GM19351 (cell line): Measurements from ENCODE around the gene GDNF.
"Not testable (repeated sequence)": the region's sequence is repeated elsewhere in the genome, so short reads cannot be mapped to it uniquely, and the experiment has no call there.

Experiments
- ATAC-seq: cut with Tn5 transposase; IDR thresholded peaks from one replicate; pipeline ENCODE4 v1.9.1; 2021; ENCODE audit warnings: mild to moderate bottlenecking, moderate library complexity; ENCODE audit not compliant: unreplicated experiment

Gene GDNF

GRCh38 chr5:37823433-37824152 lies 16.2 kb downstream of the GDNF start:
- no peak for ATAC-seq

DNA sequence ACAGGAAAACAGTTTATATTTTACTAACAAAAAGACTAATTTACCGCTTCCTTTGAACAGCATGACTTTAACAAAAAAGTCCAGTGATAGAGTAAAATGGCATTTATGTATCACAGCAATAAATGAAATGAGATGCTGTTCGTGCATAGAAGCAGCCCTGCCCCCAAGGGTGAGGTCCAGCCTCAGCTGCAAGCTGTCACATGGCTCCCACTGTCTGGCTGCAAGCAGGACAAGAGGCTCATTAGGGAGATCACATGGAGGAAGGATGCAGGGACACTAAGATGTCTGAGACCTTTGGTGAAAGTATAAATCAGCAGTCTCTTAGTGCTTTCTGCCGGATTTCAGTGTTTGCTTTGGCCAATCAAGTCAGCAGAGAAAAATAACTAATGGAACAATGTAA lies 23.0 kb downstream of the GDNF start:
- ATAC-seq = no peak

DNA sequence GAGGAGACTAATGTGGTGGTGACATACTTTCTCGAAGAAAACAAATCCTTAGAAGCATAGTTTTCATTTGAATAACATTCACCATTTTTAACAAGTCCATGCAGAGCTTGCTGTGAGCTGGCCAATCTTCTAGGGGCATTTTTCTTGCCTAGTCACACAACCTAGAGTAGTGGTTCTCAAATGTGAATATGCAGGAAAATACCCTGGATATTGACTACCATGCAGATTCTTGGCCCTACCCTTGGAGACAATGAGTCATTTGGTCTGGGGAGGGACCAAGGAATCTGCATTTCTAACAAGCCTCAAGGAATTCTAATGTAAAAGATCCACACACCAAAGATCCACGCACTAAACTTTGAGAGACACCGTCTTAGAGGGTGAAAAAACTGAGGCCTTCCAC lies 23.5 kb downstream of the GDNF start:
- no peak for ATAC-seq

DNA sequence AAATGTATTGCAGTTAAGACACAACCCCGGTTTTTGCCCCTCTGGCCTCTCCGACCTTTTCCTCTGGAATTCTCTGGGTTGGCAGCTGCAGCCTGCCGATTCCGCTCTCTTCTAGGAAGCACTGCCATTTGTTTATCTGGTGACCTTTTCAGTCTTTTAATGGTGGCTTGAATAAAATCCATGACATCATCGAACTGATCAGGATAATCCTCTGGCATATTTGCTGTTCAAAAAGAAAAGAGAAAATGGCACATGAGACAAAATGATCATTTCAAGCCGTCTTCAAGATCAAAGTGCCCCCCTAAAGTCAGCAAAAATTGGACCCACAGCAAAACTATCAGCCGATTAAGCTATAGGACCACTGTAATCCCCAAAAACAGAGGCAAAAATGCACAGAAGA lies 23.9 kb downstream of the GDNF start:
- no peak for ATAC-seq

- no peak for ATAC-seq
These were observed 25.1 kb downstream of the GDNF start for GRCh38 chr5:37814699-37815098.

DNA sequence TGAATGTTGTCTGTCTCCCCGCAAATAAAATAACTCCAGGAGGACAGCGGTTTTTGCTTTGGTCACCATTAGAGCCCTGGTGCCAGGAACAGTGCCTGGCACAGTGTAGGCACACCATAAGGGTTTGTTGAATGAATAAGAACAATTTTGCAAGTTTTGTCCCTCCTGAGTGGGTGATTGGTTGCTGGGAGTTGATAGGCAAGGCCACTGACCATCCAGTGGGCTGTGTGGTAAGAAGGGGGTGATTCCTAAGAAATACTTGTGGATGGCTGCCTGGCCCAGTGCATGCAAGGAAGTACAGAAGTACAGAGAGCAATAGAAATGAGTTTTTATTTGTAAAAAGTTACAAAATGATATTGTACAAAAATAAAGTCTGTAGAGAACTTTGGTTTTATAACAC lies 27.5 kb downstream of the GDNF start:
- no peak for ATAC-seq

GRCh38 chr5:37811866-37812265 lies 28.0 kb downstream of the GDNF start:
- no peak for ATAC-seq

DNA sequence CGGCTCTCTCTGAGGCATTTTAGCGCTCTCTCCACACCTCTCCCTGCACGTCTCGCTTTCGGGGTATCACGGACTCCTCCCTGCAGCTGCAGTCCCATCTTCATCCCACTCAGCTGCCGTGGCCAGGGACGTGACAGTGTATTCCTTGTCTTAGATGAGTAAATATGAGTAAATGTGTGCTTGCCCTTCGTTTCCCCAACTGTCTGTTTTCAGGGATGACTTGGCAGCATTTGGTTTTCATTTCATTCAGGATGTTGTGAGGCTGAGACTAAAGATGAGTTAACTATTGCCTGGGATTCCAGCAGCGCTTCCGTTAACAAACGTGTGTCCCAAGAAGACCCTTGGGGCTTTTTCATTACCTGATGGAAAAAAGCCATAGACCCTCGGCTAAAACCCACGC lies 29.5 kb downstream of the GDNF start:
- ATAC-seq = no peak

GRCh38 chr5:37808945-37809344 lies 30.9 kb downstream of the GDNF start:
- ATAC-seq = no peak

GRCh38 chr5:37807621-37808301 lies 32.1 kb downstream of the GDNF start:
- no peak for ATAC-seq

GRCh38 chr5:37807015-37807414 lies 32.8 kb downstream of the GDNF start:
- ATAC-seq = no peak

GRCh38 chr5:37806476-37806875 lies 33.4 kb downstream of the GDNF start:
- no peak for ATAC-seq

- no peak for ATAC-seq
These were observed 33.8 kb downstream of the GDNF start for GRCh38 chr5:37806016-37806415.

DNA sequence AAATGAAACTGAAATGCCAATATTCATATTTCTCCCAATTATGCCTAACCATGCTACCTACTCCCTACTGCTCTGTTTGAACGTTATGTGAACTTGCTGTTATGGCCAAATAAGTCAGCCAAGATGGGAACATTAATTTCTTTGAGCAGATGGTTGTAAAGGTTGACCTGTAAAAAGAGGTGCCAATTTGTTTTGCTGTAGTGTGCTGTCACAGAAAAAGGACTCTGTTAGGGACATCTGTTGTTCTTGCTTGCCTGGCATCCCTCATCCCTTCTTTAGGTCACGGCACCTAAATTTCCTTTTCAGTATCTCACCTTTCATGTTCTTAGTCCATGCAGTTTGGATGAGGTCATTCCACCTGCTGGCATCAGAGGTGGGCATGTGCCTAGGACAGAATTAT lies 35.4 kb downstream of the GDNF start:
- no peak for ATAC-seq

DNA sequence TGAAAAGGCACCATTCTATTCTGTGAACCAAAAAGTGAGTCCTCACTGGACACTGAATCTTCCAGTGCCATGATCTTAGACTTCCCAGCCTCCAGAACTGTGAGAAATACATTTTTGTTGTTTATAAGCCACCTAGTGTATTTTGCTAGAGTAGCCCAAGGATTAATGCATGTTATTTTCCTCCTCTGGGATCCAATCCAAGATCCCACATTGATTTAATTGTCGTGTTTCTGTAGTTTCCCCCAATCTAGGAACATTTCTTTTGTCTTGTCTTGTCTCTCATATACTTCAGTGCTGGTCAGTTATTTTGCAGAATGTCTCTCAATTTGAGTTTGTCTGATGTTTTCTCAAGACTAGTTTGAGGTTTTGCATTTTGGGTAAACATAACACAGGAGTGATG lies 36.4 kb downstream of the GDNF start:
- no peak for ATAC-seq

GRCh38 chr5:37801521-37801920 lies 38.3 kb downstream of the GDNF start:
- ATAC-seq = no peak

GRCh38 chr5:37799865-37800421 lies 39.9 kb downstream of the GDNF start:
- peak; percentile 61 for ATAC-seq

DNA sequence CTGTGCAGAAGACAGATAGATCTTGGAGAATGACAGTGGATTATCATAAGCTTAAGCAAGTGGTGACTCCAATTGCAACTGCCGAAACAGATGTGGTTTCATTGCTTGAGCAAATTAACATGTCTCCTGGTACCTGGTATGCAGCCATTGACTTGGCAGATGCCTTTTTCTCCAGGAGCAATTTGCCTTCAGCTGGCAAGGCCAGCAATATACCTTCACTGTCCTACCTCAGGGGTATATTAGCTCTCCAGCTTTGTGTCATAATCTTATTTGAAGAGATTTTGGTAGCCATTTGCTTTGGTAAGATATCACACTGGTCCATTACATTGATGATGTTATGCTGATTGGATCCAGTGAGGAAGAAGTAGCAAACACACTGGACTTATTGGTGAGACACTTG lies 43.4 kb downstream of the GDNF start:
- ATAC-seq = not testable (repeated sequence)

DNA sequence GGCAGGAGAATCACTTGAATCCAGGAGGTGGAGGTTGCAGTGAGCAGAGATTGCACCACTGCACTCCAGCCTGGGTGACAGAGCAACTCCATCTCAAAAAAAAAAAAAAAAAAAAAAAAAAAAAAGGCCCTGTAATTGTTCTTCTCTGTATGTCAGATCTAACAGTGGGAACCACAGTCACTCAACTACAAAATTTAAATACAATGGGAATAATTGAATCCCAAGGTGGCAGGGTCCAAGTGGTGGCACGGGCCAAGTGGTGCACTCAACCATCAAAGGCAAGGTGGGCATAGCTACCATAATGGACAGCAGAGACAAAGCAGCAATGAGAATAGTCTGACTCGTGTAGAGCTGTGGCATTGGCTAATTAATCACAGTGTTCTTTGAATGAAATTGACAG lies 44.5 kb downstream of the GDNF start:
- ATAC-seq = not testable (repeated sequence)

- ATAC-seq = no peak
These were observed 46.7 kb downstream of the GDNF start for GRCh38 chr5:37792975-37793631.

DNA sequence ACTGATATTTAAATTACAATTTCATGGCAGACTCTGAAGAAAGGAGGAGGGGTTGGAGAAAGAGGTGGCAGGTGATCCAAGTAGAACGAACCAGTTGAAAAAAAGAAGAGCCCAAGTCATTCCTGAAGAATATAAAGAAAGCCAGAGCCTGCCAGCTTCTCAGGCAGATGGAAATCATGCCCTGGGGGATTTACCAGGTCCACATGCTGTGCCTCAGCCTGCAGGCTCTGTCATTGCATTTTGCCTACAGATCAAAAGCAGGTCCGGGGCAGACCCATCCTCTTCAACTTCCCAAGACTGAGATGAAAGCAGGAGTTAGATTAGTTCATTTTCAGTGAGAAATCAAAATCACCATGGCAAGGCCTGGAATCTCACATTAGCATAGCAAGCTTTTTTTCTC lies 48.5 kb downstream of the GDNF start:
- ATAC-seq = no peak

DNA sequence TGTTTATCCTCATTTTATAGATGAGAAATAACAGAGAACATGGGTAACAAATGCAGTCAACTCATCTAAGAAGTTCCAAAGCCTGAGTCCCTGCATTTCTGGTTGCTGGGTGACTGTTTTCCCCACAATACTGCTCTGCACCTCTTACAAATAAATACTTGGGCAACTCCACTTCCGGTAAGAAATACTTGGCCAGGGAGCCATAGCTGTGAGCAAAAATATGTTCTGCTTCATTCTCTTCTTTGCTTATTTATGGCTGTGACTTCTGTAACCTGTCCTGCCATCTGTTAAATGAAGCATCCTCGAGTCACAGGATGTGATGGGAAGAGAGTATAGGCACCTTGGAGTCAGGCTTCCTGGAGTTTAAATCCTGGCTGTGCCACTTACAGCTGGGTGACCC lies 49.9 kb downstream of the GDNF start:
- ATAC-seq = no peak
